Measurements from ENCODE around the gene POMC. TPM values are rescaled to one million over a fixed set of nuclear protein-coding genes. Genes with fewer than 3 reads are reported as not detected.
A peak's percentile ranks its signal among the peaks of the same experiment; 100 is the strongest.

POMC gene
- total and polyA plus RNA-seq, 2 of the 8 experiments (the other 6 are each of a cell fraction or from before 2014, with no cell fraction given): 1.7 to 4.7 TPM

DNA sequence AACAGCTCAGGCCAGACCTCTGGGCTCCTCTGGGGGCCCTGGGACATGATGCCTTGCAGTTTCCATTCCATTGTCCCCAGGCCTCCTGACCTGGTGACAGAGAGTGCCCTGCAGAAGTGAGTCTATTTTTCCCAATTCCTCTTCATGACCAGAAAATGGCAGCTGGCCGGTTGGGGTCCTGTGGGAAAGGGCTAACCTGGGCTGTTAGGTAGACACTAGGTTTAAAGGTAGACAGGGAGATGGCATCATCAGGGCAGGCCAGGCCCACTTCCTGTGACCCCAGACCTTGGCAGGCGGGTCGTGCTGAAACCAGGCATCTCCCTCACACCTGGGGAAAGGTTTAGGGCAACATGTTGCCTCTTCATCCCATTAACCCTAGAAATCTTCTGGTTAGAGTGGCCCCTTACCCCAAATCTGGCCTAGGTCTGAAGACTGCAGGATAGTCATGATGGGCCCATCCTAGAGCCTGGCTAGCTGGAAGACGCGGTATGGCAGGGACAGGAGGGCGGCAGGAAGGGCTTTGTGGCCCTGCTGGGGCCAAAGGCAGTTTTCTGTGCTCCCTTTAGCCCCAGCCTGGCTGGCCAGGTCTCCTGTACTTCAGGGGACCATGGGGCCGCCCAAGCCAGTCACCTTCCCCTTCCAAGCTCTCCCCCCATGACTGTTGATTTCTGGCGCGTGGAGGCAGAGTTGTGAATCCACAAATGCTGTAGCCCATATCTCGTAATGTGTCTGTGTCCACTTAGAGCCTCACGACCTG lies 10.1 kb downstream of the POMC start:
- ChIA-PET CTCF (ENCODE audit: partially characterized antibody) (interaction anchor here (1.1 to 1.6 kb wide), 4 partner anchors 22 to 38 kb away, joined by 3 to 5 read pairs (median 4); no protein-coding TSS in a partner anchor), POLR2A (ENCODE audit: partially characterized antibody) (no interaction called here)
- Histone ChIP-seq H2BK5ac (ENCODE audit: low read depth, low read length) (no peak overlapping the region), H3K23me2 (ENCODE audit: low read depth, low read length) (no peaks in the 10 kb centered on the region), H2AFZ (ENCODE audit: low read length) (no peak overlapping the region), H3K14ac (ENCODE audit: insufficient read length) (no peak overlapping the region), H3K4me3 (ENCODE audit: extremely low read depth in 1 of 4, insufficient read depth in 2 of 4, low read depth in 3 of 4, low read length in 4 of 4) (no peak overlapping the region), H3K18ac (ENCODE audit: extremely low read depth, low read length) (no peak overlapping the region), H3K4ac (replicated peaks; ENCODE audit: insufficient read length, low read depth, low read length) (no peak overlapping the region), H3K4me2 (ENCODE audit: insufficient read depth in 1 of 2, low read depth in 2 of 2, low read length in 2 of 2) (no peak overlapping the region), H3K36me3 (ENCODE audit: control insufficient read depth in 2 of 4, insufficient read depth in 4 of 4, low read length in 3 of 4) (no peaks in the 10 kb centered on the region), H4K5ac (ENCODE audit: insufficient read length, low read depth, low read length) (no peak overlapping the region), H4K8ac (ENCODE audit: extremely low read depth, insufficient read depth, low read length) (peak overlapping the region; percentile 38), H3K56ac (replicated peaks; ENCODE audit: insufficient read length, low read depth, low read length) (no peak overlapping the region), H4K20me1 (replicated peaks in 1 of 2; ENCODE audit: control insufficient read depth in 1 of 2, insufficient read depth in 2 of 2, low read length in 2 of 2) (no peaks in the 10 kb centered on the region), H3K27me3 (replicated peaks in 1 of 4; ENCODE audit: control insufficient read depth in 3 of 4, extremely low read depth in 1 of 4, insufficient read depth in 3 of 4, low read length in 3 of 4) (no peaks in the 10 kb centered on the region), H3K4me1 (replicated peaks in 1 of 4; ENCODE audit: control insufficient read depth in 3 of 4, insufficient read depth in 4 of 4, low read length in 3 of 4) (peaks cover 0 to 11% (median 0%) of the 10 kb centered on the region in 4 experiments; a peak in 3 of 7 replicates), H2BK20ac (ENCODE audit: low read length) (no peak overlapping the region), H3K27ac (ENCODE audit: low read depth, low read length) (no peak overlapping the region), H3K9me3 (ENCODE audit: insufficient read depth in 2 of 2, low read depth in 1 of 2, low read length in 1 of 2) (no peaks in the 10 kb centered on the region), H3K23ac (ENCODE audit: insufficient read length) (no peak overlapping the region), H4K91ac (replicated peaks; ENCODE audit: insufficient read length, low read length) (no peak overlapping the region), H3K79me2 (ENCODE audit: control insufficient read depth in 1 of 2, insufficient read depth in 2 of 2, low read length in 2 of 2) (no peaks in the 10 kb centered on the region), H3K79me1 (ENCODE audit: low read depth, low read length) (no peaks in the 10 kb centered on the region; the same call in 1 of the 2 replicates), H2BK120ac (replicated peaks; ENCODE audit: low read depth, low read length) (no peak overlapping the region), H2BK15ac (ENCODE audit: low read length) (no peak overlapping the region), H3K9ac (replicated peaks in 1 of 4; ENCODE audit: extremely low read depth in 1 of 4, low read depth in 3 of 4, low read length in 3 of 4) (no peak overlapping the region), H2AK5ac (ENCODE audit: low read depth, low read length) (no peak overlapping the region), H2BK12ac (ENCODE audit: low read depth, low read length) (no peak overlapping the region)
- 88% methylated on average over 11 of the region's 11 CpGs; no CpG with 5 or more reads in 1 of the 2 experiments for WGBS, 2 experiments (ENCODE audit: extremely low coverage in 1 of 2, insufficient coverage in 1 of 2, insufficient read length in 1 of 2, insufficient replicate concordance in 2 of 2, low coverage in 1 of 2, low lambda C conversion rate in 2 of 2, missing lambda C conversion rate in 1 of 2)
- no peak for DNase-seq (ENCODE audit: low read depth in 1 of 2, low spot score in 2 of 2)
- FAIRE-seq: no peak
- no peak for TF ChIP-seq SIN3A (conservative IDR thresholded peaks at IDR 0.05 in 1 of 2, IDR thresholded peaks at IDR 0.05 in 1 of 2; ENCODE audit: low read depth in 1 of 2, low read length in 2 of 2)
- TF ChIP-seq CREB1 (IDR thresholded peaks at IDR 0.05): no peak
- TF ChIP-seq FOSL1 (IDR thresholded peaks at IDR 0.05; ENCODE audit: insufficient read depth, low read depth, low read length): no peak
- no peak for TF ChIP-seq SP2 (IDR thresholded peaks at IDR 0.05; ENCODE audit: low read length)
- TF ChIP-seq EP300 (IDR thresholded peaks at IDR 0.05; ENCODE audit: borderline replicate concordance in 1 of 2, low read depth in 2 of 2, low read length in 2 of 2): no peak
- no peak for TF ChIP-seq BRCA1 (IDR thresholded peaks at IDR 0.05; ENCODE audit: low read depth, low read length)
- no peak for TF ChIP-seq HDAC2 (IDR thresholded peaks at IDR 0.05; ENCODE audit: borderline replicate concordance in 1 of 2, low read depth in 2 of 2, low read length in 2 of 2)
- TF ChIP-seq CHD1 (IDR thresholded peaks at IDR 0.05; ENCODE audit: low read depth, low read length): no peak
- TF ChIP-seq CTBP2 (IDR thresholded peaks at IDR 0.05; ENCODE audit: borderline replicate concordance, insufficient read depth, insufficient read length, low read length): no peak
- TF ChIP-seq SP4 (IDR thresholded peaks at IDR 0.05; ENCODE audit: low read length): no peak
- no peak for TF ChIP-seq KDM5A (IDR thresholded peaks at IDR 0.05; ENCODE audit: low read length)
- TF ChIP-seq TAF7 (optimal IDR thresholded peaks at IDR 0.05; ENCODE audit: borderline replicate concordance, low read depth, low read length): no peak
- no peak for TF ChIP-seq NRF1 (IDR thresholded peaks at IDR 0.05; ENCODE audit: low read depth, low read length)
